Stimulated activated CD8-positive, alpha-beta memory T cell treated with anti-CD3 and anti-CD28 coated beads, Interleukin-7, amount 100 ng/mL, for 1 hour (primary cell): ENCODE results near the gene PTGFRN.

Source experiments
- DNase-seq, 2 donors: peaks; one replicate each; pipeline ENCODE4 v3.0.0-alpha.2; 2020; ENCODE audit warnings: low read depth in 2 of 2

Gene PTGFRN

GRCh38 chr1:116943438-116943837, 33.7 kb downstream of the PTGFRN start:
- DNase-seq: no peak

GRCh38 chr1:116944613-116945012, 34.9 kb downstream of the PTGFRN start:
- DNase-seq: no peak

GRCh38 chr1:116945421-116945820, 35.7 kb downstream of the PTGFRN start:
- no peak for DNase-seq

- DNase-seq: no peak
Measured at GRCh38 chr1:116945996-116946395, 36.3 kb downstream of the PTGFRN start.

GRCh38 chr1:116947092-116947860, 37.6 kb downstream of the PTGFRN start:
- DNase-seq: no peak

- DNase-seq: no peak
Measured at GRCh38 chr1:116948046-116948445, 38.3 kb downstream of the PTGFRN start.

- DNase-seq: no peak
Measured at GRCh38 chr1:116948642-116949041, 38.9 kb downstream of the PTGFRN start.

- no peak for DNase-seq
Measured at GRCh38 chr1:116949213-116949985, 39.7 kb downstream of the PTGFRN start.

GRCh38 chr1:116950517-116951199, 40.9 kb downstream of the PTGFRN start:
- no peak for DNase-seq

- no peak for DNase-seq
Measured at GRCh38 chr1:116951200-116951935, 41.7 kb downstream of the PTGFRN start.

- no peak for DNase-seq
Measured at GRCh38 chr1:116952738-116953275, 43.1 kb downstream of the PTGFRN start.

GRCh38 chr1:116954440-116954839, 44.7 kb downstream of the PTGFRN start:
- no peak for DNase-seq

GRCh38 chr1:116956378-116956777, 46.7 kb downstream of the PTGFRN start:
- no peak for DNase-seq

- no peak for DNase-seq
Measured at GRCh38 chr1:116957646-116958045, 47.9 kb downstream of the PTGFRN start.

- DNase-seq: no peak
Measured at GRCh38 chr1:116958110-116958509, 48.4 kb downstream of the PTGFRN start.

GRCh38 chr1:116958977-116959376, 49.3 kb downstream of the PTGFRN start:
- no peak for DNase-seq

- DNase-seq: no peak
Measured at GRCh38 chr1:116961606-116962005, 51.9 kb downstream of the PTGFRN start.

- DNase-seq: no peak
Measured at GRCh38 chr1:116962987-116963639, 53.4 kb downstream of the PTGFRN start.

- no peak for DNase-seq
Measured at GRCh38 chr1:116966791-116967190, 57.1 kb downstream of the PTGFRN start.

GRCh38 chr1:116968724-116969123, 59.0 kb downstream of the PTGFRN start:
- DNase-seq: no peak

GRCh38 chr1:116971258-116971860, 61.6 kb downstream of the PTGFRN start:
- no peak for DNase-seq
